ENCODE measurements around the gene CETP. TPM values are rescaled to one million over a fixed set of nuclear protein-coding genes. Genes with fewer than 3 reads are reported as not detected.

Gene CETP
- 1.4 TPM for total RNA-seq

DNA sequence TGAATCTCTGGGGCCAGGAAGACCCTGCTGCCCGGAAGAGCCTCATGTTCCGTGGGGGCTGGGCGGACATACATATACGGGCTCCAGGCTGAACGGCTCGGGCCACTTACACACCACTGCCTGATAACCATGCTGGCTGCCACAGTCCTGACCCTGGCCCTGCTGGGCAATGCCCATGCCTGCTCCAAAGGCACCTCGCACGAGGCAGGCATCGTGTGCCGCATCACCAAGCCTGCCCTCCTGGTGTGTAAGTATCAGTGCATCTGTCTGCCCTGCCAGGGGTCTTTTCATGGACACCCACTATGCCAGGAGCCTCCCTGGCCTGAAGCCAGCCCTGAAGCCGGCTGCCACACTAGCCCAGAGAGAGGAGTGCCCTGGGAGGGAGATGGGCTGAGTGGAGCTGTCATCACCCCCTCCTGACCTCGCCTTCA, at the start of gene CETP:
Gene CETP, plus strand, starts transcription at position 100 of the 431 bp plus-strand sequence. Its CDS starts 30 bp downstream, at position 130.

DNA sequence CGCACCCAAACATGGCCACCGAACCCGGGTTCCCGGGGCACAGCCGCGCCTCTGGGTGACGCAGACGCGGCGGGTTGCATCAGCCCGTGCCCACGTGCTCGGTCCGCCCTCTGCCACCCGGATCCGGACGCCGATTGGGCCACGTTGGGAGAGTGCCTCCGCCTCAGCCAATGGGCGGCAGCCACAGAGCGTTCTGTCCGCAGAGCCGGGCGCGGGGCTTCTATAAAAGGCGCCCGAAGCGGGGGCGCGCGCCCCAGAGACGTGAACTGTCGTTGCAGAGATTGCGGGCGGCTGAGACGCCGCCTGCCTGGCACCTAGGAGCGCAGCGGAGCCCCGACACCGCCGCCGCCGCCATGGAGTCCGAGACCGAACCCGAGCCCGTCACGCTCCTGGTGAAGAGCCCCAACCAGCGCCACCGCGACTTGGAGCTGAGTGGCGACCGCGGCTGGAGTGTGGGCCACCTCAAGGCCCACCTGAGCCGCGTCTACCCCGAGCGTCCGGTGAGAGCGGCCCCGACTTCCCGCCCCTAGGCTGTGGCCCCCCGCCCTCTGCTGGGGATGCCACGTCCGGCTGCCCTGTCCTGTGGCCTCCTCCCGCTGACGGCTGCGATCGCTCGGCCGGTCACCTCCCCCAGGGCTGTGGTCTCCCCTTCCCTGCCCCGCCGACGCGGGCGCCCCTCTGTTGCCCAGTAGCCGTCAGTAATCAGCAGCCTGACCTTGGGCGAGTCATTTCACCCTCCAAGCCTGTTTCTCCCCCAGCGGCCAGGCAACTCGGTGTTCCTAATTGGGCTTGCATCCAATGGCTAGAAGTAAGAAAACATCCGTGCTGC, 29.6 kb upstream of the CETP start, which contains the start of gene HERPUD1:
Gene HERPUD1, plus strand, starts transcription at position 251 of the 829 bp plus-strand sequence. Its CDS starts 103 bp downstream, at position 354.

GRCh38 chr16:56988948-56989945, 27.5 kb downstream of the CETP start, which contains the start of gene NLRC5:
Gene NLRC5, plus strand, starts transcription at chr16:56989557. Its CDS starts 31,156 bp downstream, at chr16:57020713.

Other genes with a start within 250 kb of the CETP start
- 140 TPM for gene NUP93, start 231.8 kb upstream of the CETP start, total RNA-seq
- not detected for gene SLC12A3, start 96.7 kb upstream of the CETP start, total RNA-seq
- gene HERPUD1, start 29.8 kb upstream of the CETP start, total RNA-seq = 65.5 TPM
- 4.4 TPM for gene NLRC5, start 27.6 kb downstream of the CETP start, total RNA-seq
- gene CPNE2, start 130.6 kb downstream of the CETP start, total RNA-seq = 71.0 TPM
- 146 TPM for gene PSME3IP1, start 224.1 kb downstream of the CETP start, total RNA-seq
- 71.7 TPM for gene RSPRY1, start 224.4 kb downstream of the CETP start, total RNA-seq

Data from diencephalon (tissue), 1 donor.